ENCODE measurements around the gene CNTNAP5.

DNA sequence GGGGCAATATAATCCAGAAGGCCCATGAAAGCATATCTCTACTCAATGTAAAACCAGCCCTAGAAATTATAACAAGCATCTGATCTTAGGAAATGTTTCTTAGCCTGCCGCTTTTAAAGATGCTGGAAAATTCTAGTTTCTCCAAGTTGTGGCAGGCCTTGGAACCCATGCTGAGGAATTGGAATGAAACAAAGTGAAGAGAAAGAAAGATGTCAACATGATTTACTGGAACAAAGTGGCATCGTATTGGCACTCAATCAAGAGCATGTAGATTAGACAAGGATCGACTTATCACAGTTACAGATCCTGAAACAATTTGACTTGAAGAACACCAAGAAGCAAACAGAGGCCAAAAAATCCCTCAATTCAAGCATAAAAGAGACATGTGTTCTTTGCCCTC lies 28.7 kb downstream of the CNTNAP5 start:
- TF ChIP-seq SUZ12 (IDR thresholded peaks at IDR 0.05; ENCODE audit: extremely low read depth, insufficient read depth, insufficient read length) (no peak), ZNF274 (IDR thresholded peaks at IDR 0.05; ENCODE audit: low read depth, low read length) (no peak), YY1 (IDR thresholded peaks at IDR 0.05; ENCODE audit: insufficient read depth, insufficient read length) (no peak)
